ENCODE data around the gene ERCC6L.
A peak's percentile ranks its signal among the peaks of the same experiment; 100 is the strongest.
"Not testable (repeated sequence)": the region's sequence is repeated elsewhere in the genome, so short reads cannot be mapped to it uniquely, and the experiment has no call there.

ERCC6L gene

DNA sequence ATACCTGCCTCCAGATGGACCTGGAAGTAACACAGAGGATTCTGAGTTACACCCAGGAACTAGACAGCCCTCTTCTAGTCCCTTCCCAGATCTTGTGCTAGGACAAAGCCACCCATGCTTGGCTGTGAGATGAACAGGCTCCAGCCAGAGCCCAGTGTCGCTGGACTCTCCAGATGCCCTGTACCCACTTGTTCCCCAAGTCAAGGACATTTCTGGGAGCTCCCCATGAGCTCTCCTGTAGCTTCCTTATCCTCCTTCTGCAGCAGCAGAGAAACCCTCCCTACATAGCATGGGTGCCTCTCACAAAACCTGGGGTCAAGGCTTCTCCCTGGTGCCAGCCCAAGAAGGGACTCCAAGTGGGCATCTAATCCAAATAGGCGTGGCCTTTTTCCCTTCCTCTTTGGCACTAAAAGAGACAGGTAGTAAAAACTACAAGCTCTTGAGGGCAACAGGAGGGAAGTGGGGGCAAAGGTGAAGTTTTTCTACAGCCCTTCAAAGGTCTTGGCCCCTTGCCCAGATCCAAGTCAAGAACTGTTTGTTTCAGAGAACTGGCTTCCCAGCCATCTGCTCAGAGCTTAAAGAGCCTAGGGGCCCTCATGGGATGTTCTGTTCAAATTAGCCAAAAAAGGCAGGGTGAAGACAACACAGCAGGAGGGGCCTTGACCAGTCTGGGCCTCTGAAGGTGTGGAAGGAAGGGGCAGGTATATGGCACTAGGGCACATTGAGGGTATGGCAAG is 8.5 kb upstream of the ERCC6L start:
- no peak for FAIRE-seq

DNA sequence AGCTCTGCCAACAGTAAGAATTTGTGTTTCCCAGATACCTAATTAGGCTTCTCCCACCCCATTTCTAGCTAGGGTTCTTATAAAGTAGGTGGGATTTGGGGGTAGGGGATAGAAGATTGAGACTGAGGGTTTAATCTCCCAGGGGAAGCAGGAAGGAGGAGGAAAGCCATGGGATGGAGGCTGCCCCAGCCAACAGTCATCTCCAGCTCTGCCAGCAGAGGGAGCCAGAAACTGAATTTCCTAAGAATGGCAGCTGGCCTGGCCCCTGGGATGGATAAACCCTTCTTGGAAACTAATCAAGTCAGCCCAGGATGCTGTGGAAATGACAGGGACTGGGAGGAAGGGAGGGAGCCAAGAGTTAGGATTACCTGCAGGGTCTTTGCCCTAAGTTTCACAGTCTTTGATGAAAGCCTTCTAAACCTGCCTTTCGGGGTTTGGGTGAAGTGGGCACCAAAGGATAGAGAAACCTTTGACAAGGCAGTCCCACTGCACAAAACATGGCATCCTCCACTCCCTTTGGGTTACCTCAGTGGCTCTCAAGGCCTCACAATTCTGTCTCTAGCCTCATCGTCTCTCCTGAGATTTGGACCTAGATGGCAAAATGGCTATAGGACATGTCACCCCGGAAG is 6.7 kb upstream of the ERCC6L start:
- peak; percentile 41 for FAIRE-seq

DNA sequence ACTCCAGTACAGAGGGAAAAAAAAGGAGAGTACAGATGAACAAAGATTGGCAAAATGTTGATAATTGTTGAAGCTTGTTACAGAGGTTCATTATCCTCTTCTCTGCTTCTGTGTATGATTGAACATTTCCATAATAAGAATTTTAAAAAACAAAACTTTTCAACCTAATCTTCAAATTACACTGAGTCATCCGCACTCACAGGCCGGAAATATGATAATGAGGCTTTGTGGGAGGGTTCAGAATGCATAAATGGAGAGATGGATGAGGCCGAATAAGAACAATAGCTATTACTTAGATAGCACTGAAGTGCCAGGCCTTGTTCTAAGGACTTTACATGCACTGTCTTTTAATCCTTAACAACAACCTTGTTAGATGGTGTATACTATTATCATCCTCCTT is 4.6 kb upstream of the ERCC6L start:
- FAIRE-seq = no peak

DNA sequence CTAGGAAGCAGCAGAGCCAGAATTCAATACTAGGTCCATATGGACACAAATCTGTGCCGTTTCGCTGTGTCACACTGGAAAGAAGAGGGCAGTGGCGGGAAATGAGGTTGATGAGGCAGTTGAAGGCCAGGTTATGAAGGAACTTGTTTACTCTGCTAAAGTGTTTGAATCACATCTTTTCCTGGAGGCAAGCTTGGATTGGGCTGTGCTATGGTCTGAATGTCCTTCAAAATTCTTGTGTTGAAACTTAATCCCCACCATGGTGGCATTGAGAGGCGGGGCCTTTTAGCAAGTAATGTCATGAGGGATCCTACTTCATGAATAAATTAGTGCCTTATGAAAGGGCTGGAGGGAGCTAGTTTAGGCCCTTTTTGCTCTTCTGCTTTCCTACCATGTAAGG is 2.1 kb upstream of the ERCC6L start:
- FAIRE-seq = no peak

DNA sequence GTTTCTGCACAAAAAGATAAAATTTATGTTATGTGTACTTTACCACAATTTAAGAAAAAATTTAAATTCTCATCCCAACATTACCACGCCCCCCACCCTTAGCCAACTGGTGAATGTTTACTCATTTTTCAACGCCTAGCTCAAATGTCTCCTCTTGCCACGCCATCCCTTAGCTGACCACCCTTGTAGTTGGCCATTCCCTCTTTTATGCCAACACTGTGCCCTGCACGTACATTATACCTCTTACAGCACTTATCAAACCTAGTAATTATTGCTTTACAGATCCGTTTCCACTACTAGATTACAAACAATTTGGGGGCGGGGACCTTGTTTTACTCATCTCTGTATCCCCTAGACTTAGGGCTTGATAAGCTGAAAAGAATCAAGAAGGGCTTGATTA is 644 bp downstream of the ERCC6L start:
- no peak for FAIRE-seq

DNA sequence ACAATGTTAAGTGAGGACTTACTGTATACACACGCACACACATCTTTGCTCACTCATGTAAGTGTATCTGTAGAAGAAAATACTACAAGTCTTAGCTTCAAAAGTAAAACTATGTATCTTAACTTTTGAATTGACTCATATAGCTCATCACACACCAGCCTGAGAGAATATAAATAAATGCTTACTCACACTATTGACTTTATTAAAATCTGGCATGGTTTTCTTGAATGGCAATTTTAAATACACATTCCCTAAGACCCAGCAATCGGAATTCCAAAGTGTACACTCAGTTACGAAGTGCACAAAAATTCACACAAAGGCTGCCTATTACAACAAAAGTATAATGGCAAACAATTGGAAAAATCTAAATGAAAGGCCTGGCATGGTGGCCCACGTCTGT is 2.0 kb downstream of the ERCC6L start:
- no peak for FAIRE-seq

DNA sequence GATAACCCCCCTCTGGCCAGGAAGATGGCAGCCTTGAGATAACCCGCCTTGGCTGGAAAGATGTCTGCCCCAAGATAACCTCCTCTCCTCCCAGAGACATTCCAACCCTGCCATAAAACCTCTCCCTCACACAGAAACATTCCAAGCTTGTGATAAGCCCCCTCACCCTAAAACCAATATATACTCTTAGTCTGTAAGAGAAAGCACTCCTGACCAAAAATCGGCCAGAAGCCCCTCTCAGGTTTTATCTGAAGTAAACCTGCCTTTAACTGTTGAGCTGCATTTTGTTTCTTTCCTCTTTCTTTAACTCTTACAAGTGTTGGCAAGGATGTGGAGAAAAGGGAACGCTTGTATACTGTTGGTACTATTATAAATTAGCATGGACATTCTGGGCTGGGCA is 8.5 kb downstream of the ERCC6L start:
- FAIRE-seq = no peak

DNA sequence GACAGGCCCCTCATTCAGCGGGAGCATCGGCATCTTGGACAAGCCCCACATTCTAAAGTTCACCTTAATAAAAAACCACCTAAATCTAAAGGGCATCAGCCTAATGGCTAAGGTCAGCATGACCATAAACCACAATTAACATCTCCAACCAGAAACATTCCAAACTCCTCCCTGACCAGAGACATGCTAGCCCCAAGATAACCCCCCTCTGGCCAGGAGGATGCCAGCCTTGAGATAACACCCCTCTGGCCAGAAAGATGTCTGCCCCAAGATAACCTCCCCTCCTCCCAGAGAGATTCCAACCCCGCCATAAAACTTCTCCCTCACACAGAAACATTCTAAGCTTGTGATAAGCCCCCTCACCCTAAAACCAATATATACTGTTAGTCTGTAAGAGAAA is 18.5 kb downstream of the ERCC6L start:
- FAIRE-seq = not testable (repeated sequence)

DNA sequence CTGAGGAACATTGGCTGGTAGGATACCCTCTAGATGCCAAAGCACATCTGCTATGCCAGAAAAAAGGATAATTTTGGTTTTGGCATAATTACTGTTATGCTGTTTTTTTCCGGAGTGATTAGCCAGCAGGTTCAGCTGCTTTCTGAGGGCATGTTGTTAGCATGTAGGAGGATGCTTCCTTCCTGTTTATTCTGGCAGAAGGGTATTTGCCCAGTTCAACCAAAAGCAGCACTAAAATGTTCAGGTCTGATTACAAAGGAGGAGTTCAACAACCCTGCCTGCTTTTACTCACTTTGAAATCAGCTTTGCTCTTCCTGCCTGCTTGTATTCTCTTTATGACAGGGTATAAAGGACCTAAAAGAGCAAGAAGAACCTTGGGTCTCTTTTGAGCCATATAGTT is 21.9 kb downstream of the ERCC6L start:
- FAIRE-seq = no peak

DNA sequence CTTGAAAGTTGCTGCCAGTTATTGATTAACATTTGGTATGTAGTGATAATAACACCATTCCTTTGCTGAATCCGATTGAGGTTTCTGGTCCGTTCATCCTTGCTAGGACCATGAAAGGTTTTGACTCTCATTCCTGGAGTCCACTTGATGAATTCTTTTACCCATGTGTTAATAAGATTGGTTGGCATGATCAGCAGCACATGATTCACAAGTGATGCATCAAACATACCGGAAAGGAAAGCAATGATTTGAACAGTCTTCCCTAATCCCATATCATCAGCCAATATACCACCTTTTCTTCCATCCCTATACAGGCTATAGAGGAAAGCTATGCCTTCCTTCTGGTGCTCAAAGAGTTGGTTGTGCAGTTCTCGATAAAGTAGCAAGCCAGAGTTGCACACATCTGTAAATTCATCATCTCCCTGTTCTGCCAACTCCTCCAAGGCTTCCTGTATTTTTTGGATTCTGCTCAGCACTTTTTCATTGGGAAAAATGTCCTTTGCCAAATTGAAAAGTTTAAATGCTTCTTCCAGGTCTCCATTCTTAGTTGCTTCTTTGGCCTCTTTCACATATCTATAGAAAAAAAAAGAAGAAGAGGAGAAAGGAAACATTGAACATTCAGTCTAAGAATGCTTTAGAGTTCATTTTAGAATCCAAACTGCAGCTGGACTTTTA is 30.6 kb downstream of the ERCC6L start:
- no peak for FAIRE-seq

DNA sequence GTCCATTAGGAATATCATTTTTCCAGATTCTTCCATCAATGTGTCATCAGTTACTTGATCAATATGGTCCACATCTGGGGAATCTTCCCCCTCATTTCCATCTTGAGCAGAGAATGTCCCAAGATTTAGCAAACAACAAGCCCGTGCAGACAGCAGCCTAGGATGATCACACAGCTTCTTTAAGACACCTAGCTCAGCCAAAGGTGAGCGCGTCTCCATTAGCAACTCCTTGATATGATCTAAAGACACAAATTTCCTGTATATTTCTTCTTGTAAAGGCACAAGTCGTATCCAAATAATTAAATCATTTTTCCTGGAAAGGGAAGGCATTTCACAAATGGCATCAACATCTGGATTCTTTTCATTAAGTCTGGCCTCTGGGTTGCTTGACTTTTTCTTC is 31.5 kb downstream of the ERCC6L start:
- FAIRE-seq = no peak

DNA sequence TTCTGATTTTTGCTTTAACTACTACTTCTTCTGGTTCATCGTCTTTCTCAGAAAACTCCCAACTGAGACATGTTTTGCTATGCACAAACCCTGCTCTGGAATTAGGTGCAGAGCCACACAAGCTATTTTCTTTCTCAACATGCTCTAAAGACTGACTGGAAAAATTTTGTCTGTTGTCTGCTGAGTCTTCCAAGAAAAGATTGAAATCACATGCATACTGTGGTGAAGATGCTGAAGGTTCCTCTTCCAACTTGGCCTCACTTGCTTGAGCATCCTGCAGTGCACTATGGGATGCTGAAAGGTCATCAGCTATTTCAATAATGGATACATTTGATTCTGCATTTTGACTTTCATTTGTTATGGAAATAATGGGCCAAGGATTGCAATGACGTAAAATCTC is 33.1 kb downstream of the ERCC6L start:
- FAIRE-seq = no peak

DNA sequence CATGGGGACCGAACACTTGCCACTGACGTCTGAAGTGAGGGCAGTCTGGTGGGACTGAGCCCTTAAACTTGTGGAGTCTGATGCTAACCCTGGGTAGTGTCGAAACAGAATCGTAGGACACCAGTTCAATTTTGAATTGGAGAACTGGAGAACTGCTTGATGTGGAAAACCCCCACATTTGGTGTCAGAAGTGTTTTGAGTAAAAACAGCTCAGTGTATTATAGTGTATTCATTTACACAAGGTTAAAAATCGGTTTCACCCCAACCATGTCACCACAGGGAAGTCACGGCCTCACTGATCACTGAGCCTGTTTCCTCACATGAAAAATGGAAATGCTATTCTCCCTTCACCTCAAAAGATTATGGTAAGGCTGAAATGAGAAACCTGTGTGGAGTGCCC is 35.4 kb downstream of the ERCC6L start:
- no peak for FAIRE-seq

DNA sequence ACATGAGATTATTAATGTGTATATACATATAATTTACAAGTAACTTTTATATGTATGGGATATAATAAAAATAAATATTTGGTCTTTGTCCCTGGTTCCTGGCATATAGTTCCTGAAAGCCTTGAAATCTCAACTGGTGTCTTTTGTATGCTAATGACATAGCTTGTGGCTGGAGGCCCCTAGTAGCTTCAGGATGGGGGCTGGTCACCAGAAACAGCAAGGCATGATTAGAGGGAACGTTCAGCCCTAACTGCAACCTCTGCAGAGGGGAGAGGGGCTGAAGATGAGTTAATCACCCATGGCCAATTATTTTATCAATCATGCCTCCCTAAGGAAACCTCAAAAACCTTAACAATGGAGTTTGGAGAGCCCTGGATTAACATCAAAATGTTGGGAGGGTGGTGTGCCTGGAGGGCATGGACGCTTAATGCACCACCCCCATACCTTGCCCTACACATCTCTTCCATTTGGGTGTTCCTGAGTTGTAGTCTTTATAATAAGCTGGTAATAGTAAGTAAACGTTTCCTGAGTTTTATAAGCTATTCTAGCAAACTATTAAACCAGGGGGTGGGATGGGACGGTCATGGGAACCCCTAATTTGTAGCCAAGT is 35.9 kb downstream of the ERCC6L start:
- FAIRE-seq = no peak

DNA sequence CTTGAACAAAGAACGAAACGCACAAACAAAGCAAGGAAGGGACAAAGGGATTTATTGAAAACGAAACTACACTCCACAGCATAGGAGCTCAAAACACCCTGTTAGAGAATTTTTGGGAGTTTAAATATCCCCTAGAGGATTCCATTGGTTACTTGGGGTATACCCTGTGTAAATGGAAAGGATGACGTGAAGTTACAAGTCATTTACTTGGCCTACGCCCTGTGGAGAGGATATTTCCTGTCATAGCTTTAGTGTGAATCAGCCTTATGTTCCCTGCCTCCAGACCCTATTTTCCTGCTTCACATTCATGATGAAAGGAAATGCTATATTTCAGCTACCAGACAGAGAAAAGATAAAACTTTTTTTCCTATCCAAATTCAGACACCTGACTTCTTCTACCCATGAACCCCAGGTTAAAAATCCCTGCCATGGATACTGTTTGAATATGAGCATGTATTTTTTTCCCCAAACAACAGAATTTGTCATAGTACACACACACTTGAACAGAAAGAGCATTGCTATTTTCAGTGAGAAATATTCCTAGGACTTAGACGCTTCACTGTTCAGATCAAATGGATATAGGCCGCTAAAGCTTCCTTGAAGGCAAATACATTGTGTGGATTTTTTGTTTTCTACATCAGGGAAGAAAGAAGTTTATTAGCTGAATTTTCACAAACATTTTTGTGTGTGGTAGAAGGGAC is 36.8 kb downstream of the ERCC6L start:
- FAIRE-seq = peak; percentile 61

DNA sequence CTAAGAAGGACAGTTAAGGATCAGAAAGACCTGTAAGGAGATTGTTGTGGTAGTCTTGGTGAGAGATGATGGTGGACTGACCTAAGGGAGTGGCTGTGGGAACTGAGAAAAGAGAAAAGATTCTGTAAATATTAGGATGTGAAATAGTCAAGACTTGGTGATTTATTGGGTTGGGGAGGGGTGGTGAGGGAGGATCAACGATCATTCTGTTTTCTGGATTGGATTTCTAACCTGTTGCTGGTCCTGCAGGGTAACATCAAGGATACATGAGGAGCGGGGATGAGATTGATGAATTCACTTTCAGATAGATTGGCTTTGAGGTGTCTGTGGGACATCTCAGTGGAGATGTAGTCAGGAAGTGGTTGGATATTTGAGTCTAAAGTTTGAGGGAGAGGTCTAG is 55.9 kb downstream of the ERCC6L start:
- FAIRE-seq = no peak

DNA sequence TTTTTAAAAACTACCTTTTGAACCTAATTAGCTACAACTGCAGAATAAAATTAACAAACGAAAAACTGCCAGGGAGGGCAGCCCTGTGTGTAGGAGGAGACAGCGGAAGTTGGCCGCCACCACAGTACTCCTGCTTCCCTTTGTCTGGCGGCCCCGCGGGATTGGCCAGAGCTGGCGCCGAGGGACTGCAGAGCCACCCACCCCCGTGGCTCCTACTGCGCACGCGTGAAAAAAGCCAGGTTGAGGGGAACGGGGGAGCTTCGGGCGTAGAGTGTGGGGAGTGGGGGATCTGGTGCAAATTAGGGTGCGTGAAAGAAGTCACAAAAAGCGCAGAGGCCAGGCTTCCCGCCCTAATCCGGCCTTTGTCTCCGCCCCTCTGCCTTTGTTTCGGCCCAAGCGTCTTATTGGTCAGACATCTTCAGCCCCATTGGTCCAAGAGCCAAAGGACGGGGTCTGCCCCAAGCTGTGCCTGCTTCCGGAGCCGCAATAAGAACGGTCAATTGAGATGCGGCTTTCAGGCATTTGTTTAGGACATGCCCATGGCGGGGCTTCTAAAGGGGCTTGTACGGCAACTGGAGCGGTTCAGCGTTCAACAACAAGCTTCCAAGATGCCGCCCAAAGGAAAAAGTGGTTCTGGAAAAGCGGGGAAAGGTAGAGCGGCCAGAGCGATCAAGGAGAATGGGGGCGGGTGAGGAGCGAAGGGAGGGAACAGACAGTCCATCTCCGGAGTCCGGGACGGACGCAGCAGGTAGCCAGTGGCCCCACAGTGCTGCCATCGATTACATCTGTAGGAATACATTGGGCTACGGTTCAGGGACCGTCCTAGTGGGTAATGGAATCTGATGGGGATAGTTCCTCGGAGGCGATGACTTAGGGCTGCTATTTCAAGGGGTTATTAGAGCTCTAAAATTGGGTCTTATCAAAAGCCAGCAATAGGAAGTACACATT is 57.4 kb downstream of the ERCC6L start, which contains the start of gene PIN4:
PIN4 (plus strand) TSS at position 580 of the 948 bp plus-strand sequence; CDS start at position 609, 29 bp downstream.
- peak; percentile 97 for FAIRE-seq

DNA sequence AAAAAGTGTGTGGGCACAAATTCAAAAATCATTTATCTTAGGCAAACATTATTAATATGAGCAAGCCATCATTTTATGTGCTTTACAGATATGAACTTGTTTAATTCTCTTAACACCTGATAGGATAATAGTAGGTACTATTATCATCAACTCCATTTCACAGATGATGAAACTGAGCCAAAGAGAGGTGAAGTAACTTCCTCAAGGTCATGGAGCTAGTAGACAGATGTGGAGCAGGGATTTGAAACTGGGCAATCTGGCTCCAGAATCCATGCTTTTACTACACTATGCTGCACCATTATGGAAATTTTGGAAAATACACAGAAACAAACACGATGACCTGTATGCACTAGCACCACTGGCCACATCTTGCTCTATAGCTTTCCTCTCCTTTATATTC is 58.3 kb downstream of the ERCC6L start:
- FAIRE-seq = no peak

DNA sequence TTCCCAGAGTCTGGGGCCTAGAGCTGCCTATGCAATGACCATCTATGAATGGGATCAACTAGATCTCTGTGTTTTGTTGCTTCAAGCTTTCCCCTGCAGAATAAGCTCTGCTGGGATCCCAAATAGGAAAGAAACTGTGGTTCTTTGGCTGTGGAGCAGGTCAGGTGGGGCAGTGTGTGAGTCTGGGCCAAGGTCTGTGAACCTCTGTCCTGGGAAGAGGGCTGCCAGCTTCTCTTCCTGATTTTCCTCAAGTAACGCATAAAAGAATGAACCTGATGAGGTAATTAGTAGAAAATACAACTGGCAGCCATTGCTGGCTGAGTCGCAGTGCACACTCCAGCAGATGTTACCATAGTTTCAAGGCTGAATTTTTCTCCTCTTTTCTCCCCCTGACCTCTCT is 61.8 kb downstream of the ERCC6L start:
- no peak for FAIRE-seq

DNA sequence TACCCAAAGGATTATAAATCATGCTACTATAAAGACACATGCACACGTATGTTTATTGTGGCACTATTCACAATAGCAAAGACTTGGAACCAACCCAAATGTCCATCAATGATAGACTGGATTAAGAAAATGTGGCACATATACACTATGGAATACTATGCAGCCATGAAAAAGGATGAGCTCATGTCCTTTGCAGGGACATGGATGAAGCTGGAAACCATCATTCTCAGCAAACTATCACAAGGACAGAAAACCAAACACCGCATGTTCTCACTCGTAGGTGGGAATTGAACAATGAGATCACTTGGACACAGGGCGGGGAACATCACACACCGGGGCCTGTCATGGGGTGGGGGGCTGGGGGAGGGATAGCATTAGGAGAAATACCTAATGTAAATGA is 62.5 kb downstream of the ERCC6L start:
- FAIRE-seq = not testable (repeated sequence)

DNA sequence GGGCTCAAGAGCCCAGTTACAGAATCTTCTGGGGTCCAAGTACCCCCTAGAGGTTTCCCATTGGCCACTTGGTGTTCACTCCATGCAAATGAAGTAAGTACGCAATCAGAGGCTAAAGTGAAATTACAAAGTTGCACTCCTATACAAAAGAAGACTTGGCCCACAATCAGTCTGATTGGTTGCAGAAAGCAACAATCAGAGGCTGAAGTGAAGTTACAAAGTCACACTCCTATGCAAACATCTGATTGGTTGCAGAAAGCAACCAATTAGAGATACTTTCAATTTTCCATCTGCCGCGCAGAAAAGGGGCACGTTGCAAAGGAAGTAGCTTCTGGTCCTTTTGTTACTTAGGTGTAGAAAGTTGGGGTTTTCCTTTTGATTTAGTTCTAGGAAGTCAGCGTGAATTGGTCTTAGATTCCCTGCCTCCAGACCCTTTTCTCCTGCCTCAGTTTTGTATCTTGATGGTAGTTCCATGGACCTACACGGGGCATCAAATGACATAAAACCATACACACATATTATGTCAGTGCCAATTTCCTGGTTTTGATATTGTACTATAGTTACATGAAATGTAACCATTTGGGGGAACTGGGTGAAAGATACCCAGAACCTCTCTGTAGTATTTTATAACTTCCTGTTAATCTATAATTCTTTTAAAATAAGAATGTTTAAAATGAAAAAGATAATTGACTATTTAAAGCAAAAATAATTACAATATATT is 69.7 kb downstream of the ERCC6L start:
- no peak for FAIRE-seq
